ENCODE measurements around the gene ICA1. TPM values are rescaled to one million over a fixed set of nuclear protein-coding genes. Genes with fewer than 3 reads are reported as not detected.
A peak's percentile ranks its signal among the peaks of the same experiment; 100 is the strongest.
"Not testable (repeated sequence)": the region's sequence is repeated elsewhere in the genome, so short reads cannot be mapped to it uniquely, and the experiment has no call there.

The ICA1 gene
- total RNA-seq, 2 experiments from 2014 or later, result 2.3 to 2.4 TPM

DNA sequence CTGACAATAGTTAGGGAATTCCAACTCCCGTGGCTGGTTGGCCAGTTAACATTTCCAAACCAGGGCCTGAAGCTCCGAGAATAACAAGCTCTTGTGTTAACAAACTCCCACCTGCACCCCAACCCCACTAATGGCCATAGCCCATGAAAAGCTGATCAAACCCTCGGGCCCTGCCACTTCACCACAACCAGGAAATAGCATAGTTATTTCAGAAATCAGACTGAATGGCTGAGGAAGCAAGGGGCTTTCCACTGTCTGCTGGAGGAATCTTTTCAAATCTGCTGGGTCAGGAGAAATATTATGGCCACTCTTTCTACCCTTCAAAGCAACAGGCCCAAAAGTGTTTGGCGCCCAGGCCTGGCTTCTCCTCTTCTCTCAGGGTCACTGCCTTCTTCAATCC, 147.8 kb downstream of the ICA1 start:
- peak; percentile 39 for DNase-seq
- Mint-ChIP-seq H3K4me3 (no peak overlapping the region), H3K4me1 (ENCODE audit: low read depth) (peaks cover 42% of the 10 kb centered on the region), H3K9me3 (no peaks in the 10 kb centered on the region), H3K27ac (peak overlapping the region; percentile 4), H3K27me3 (no peaks in the 10 kb centered on the region), H3K36me3 (no peaks in the 10 kb centered on the region)
- POLR2A ChIA-PET, result no interaction called here
- CTCF ChIA-PET, result no interaction called here
- intact Hi-C loops (cut with micrococcal nuclease), result no loop called here

DNA sequence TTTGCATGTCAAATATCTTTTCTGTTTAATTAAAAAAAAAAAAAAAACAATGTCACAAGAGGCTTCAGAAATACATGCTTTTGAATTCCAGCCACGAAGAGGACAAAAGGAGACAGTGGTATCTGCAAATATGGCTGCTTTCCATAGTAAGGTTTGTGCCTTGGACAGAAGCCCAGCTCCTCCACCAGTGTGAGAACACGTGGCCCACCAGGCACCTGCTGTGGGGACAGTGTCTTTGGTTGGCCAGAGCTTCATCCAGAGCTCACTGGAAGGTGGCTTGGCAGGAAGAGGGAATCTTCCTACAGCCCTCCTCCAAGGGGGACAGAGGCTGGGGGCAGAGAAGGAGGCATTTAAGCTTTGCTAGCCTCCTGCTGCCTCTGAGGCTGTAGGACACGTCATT, 148.8 kb downstream of the ICA1 start:
- H3K4me1 Mint-ChIP-seq (ENCODE audit: low read depth), result peaks cover 38% of the 10 kb centered on the region
- ChIA-PET CTCF (interaction anchor here (0.7 kb wide), 1 partner anchor 637 kb away, joined by 3 read pairs; no protein-coding TSS in a partner anchor), POLR2A (no interaction called here)
- DNase-seq, result no peak
- no peaks in the 10 kb centered on the region for H3K27me3 Mint-ChIP-seq
- no peak overlapping the region for H3K27ac Mint-ChIP-seq
- no peak overlapping the region for H3K4me3 Mint-ChIP-seq
- intact Hi-C loops (cut with micrococcal nuclease), result no loop called here
- H3K36me3 Mint-ChIP-seq, result no peaks in the 10 kb centered on the region
- H3K9me3 Mint-ChIP-seq, result no peaks in the 10 kb centered on the region

DNA sequence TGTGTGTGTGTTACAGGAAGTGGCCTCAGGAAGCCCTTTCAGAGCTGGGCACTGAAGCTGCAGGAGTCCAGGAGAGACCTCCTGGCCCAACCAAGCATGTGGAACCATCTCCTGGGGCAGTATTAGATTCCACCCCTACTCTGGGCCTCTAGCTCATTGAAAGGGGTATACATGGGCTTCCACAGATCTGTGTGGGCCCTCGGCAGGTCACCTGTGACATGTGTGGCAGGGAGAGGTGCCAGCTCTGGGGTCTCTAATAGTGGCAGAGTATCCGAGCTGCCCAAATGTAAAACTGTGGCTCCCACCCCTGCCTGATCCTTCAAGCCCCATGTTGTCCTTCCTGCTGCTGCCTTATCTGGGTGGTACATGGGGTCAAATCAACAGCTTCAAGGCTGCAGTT, 149.3 kb downstream of the ICA1 start:
- H3K4me1 Mint-ChIP-seq (ENCODE audit: low read depth), result peaks cover 39% of the 10 kb centered on the region
- POLR2A ChIA-PET, result no interaction called here
- no peak for DNase-seq
- no peaks in the 10 kb centered on the region for H3K27me3 Mint-ChIP-seq
- H3K9me3 Mint-ChIP-seq, result no peaks in the 10 kb centered on the region
- no peak overlapping the region for H3K4me3 Mint-ChIP-seq
- intact Hi-C loops (cut with micrococcal nuclease), result no loop called here
- CTCF ChIA-PET, result no interaction called here
- H3K27ac Mint-ChIP-seq, result no peak overlapping the region
- no peaks in the 10 kb centered on the region for H3K36me3 Mint-ChIP-seq

DNA sequence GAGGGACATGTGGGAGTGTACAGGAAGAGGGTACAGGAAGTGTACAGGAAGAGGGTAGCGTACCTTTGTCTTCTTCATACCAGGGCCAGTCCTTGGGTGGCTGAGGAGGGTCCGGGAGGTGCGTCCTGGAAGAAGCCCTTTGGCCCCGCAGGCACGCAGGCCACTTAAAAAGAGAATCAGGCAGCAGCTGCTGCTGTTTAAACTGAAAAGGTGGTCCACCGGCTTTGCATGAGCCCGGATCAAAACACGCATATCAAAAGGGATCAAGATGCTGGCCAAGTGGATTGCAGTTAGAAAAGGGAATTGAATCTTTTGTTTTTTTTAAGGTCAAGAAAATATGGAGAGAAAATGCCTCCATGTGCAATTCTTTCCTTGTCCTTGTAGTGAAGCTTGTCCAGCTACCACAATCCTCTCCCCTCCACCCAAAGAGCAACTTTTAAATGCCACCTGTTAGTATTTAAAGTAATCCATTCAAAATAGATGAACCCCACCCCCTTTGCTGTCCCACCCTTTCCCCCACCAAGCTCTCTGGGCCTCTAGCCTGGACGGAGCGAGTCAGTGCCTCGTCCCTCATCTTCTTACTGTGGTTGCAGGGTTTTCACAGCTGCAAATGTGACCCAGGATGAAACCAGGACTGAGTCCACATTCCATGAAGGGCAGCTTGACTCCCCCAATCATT, 150.5 kb downstream of the ICA1 start:
- H3K4me1 Mint-ChIP-seq (ENCODE audit: low read depth), result peaks cover 32% of the 10 kb centered on the region
- intact Hi-C loops (cut with micrococcal nuclease), result no loop called here
- no peak overlapping the region for H3K27ac Mint-ChIP-seq
- ChIA-PET CTCF (interaction anchor here (1.0 kb wide), 1 partner anchor 158 kb away, joined by 4 read pairs; no protein-coding TSS in a partner anchor), POLR2A (no interaction called here)
- H3K27me3 Mint-ChIP-seq, result no peaks in the 10 kb centered on the region
- no peaks in the 10 kb centered on the region for H3K9me3 Mint-ChIP-seq
- no peak overlapping the region for H3K4me3 Mint-ChIP-seq
- no peaks in the 10 kb centered on the region for H3K36me3 Mint-ChIP-seq
- DNase-seq, result no peak

DNA sequence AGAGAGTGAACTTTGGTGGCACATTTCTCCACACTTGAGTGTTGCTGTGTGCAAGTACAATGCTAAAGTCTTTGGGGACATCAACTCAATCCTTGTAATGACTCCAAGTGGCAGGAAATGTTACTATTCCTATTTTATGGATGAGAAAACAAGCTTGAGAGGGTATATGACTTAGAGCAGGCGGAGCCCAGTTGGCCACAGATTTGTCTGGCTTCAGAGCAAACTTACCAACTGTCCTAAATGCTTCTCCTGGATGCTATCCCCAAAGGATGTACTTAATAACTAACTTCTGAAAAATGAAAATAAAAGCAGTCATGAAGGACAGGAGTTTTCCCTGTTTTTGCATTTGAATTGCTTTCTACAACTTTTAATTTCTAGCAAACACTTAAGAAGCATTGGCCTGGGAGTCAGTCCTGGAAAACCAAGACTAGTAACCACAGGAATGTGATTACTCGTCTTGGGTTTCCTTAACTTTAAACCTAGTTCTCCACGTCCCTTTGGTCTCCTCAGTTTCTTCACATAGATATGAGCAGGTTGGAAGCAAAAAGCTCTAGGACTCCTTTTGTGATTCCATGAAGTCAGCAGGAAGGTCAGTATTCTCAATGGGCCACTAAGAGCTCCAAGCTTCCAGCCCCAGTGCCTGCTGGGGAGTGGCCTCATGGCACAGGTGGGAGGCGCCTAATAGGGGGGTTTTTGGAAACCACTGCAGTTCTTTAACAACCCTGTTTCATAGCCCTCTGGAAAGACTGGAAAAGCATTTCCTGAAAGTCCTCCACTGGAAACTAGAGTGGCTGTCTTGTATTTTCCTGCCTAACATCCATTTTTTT, 152.6 kb downstream of the ICA1 start:
- no peaks in the 10 kb centered on the region for H3K27me3 Mint-ChIP-seq
- ChIA-PET CTCF (interaction anchor here (1.6 kb wide), 1 partner anchor 16 kb away, joined by 5 read pairs; no protein-coding TSS in a partner anchor), POLR2A (no interaction called here)
- no peak for DNase-seq
- H3K4me3 Mint-ChIP-seq, result no peak overlapping the region
- H3K27ac Mint-ChIP-seq, result no peak overlapping the region
- intact Hi-C loops (cut with micrococcal nuclease), result no loop called here
- no peaks in the 10 kb centered on the region for H3K9me3 Mint-ChIP-seq
- peaks cover 30% of the 10 kb centered on the region for H3K4me1 Mint-ChIP-seq (ENCODE audit: low read depth)
- no peaks in the 10 kb centered on the region for H3K36me3 Mint-ChIP-seq

DNA sequence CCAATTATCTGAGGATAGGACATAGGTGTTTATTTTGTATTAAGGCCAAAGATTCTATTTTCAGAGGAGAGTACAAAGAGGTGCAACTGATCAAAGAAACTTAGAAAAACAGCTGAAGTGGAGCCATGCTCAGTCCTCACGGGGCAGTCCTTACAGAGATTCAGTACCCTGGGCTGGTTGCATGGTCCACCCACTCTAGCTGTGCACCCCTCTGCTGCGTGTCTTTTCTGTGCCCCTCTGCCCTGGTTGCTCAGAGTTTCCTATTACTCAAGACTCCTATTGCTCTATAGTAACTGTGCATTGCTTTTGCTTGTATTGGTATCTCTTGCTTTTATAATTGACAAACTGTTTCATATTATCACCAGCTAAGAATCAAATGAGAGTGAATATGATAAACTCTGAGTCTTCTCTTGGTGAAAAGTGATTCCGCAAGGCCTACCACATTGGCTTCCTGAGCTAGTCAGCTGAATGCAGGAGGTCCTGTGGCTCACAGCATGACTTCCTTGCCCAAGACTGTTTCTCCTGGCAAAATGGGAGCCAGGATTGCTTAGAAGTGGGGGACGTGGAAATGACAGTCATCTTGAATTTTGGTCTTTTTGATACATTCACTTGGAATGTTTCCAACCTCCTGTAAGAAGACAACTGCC, 156.4 kb downstream of the ICA1 start:
- CTCF ChIA-PET, result no interaction called here
- POLR2A ChIA-PET, result no interaction called here
- Mint-ChIP-seq H3K9me3 (peaks cover 14% of the 10 kb centered on the region), H3K4me1 (ENCODE audit: low read depth) (peaks cover 27% of the 10 kb centered on the region), H3K4me3 (no peak overlapping the region), H3K27me3 (no peaks in the 10 kb centered on the region), H3K27ac (peak overlapping the region; percentile 67), H3K36me3 (peaks cover 4% of the 10 kb centered on the region)
- DNase-seq, result no peak
- intact Hi-C loops (cut with micrococcal nuclease), result no loop called here

DNA sequence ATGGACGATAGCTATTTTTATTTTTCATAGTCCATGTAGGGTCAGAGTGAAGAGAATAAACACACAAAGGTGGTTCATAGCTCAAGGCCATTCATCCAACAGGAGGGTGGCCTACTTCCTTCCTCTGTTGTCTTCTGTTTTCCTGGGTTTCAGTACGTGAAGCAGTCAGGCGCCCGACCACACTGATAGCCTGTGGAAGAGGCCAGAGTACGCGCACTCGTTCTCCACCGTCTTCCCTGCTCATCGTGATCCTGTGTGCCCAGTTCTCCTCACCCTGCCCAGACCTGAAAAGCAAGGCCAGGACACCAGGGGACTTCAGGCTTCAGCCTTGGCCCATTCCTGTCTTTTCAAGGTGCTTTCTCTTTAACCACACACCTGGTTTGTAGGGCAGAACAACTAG, 158.7 kb downstream of the ICA1 start:
- Mint-ChIP-seq H3K27me3 (no peaks in the 10 kb centered on the region), H3K4me1 (ENCODE audit: low read depth) (peaks cover 27% of the 10 kb centered on the region), H3K4me3 (no peak overlapping the region), H3K36me3 (peaks cover 7% of the 10 kb centered on the region), H3K27ac (no peak overlapping the region), H3K9me3 (peaks cover 30% of the 10 kb centered on the region)
- POLR2A ChIA-PET, result no interaction called here
- CTCF ChIA-PET, result no interaction called here
- intact Hi-C loops (cut with micrococcal nuclease), result no loop called here
- DNase-seq, result no peak

DNA sequence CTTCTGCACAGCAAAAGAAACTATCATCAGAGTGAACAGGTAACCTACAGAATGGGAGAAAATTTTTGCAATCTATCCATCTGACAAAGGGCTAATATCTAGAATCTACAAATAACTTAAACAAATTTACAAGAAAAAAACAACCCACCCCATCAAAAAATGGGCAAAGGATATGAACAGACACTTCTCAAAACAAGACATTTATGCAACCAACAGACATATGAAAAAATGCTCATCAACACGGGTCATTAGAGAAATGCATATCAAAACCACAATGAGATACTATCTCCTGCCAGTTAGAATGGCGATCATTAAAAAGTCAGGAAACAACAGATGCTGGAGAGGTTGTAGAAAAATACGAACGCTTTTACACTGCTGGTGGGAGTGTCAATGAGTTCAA, 160.7 kb downstream of the ICA1 start:
- POLR2A ChIA-PET, result not testable (repeated sequence)
- peaks cover 21% of the 10 kb centered on the region for H3K4me1 Mint-ChIP-seq (ENCODE audit: low read depth)

DNA sequence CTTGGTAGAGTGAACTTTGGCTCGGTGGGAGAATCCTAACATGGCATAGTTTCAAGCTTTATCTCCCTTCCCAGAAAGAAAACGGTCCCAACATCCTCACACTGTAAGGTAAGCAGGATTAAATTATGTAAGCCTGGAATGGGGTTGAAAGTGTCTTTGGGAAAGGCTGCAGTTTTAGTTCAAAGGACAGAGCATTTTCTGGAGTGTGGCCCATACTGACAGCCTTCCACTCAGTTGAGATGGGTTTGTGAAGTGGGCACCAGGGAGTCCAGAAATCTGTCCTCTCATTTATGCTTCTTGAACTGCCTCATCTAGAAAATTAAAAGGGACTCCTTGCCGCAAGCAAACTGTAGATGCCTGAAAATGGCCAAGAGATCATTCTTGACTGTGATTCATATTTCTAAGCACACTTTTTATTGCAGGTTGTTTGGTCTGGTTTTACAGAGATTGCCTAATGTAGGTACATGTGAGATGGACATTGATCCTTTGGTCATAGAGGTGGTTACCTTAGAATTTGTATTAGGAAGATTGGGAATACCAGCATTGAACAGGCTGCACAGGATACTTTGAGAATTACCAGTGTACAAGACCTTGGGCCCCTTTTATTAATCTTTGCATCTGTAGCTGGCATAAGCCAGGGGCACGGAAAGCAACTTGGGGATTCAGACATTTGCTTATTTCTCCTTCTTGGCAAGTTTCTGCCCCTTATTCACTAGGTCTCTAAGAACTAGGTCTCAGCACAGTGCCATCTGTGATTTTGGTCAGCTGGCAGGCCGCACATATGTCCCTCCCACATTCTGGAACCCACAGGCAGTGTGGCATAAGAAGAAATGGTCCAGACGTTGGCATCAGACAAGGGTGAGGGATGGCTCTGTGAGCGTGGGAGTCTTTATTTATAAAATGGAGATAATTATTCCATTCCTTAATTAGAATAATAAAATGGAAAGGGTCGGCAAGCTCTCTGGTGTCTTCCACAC, 167.5 kb downstream of the ICA1 start:
- H3K9me3 Mint-ChIP-seq, result peaks cover 11% of the 10 kb centered on the region
- DNase-seq, result no peak
- CTCF ChIA-PET, result no interaction called here
- POLR2A ChIA-PET, result no interaction called here
- H3K27me3 Mint-ChIP-seq, result no peaks in the 10 kb centered on the region
- no peaks in the 10 kb centered on the region for H3K4me1 Mint-ChIP-seq (ENCODE audit: low read depth)
- H3K36me3 Mint-ChIP-seq, result peaks cover 14% of the 10 kb centered on the region
- H3K4me3 Mint-ChIP-seq, result no peak overlapping the region
- intact Hi-C loops (cut with micrococcal nuclease), result no loop called here
- H3K27ac Mint-ChIP-seq, result no peak overlapping the region

More for the DNA sequence above, 160.7 kb downstream of the ICA1 start:
- H3K4me3 Mint-ChIP-seq; H3K27ac Mint-ChIP-seq; DNase-seq; CTCF ChIA-PET; H3K27me3 Mint-ChIP-seq; intact Hi-C loops (cut with micrococcal nuclease); H3K36me3 Mint-ChIP-seq: not testable (repeated sequence)
- peaks cover 32% of the 10 kb centered on the region for H3K9me3 Mint-ChIP-seq

DNA sequence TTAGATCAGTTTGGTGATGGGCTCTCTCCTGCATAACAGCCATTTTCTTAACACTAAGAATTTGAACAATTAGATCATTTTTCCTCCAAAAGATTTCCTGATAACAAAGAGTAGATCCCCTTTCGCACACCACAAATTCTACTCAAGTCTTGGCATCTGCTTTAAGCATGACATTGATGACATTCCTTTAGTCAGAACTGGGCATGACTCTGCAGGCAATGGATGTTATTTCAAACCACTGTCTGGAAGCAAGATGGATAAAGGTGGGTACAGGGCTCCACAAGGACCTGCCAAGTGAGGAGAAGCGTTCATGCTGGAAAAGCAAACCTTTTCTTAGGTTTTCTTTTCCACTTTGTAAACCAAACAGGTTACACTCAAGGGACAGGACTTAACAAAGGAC, 169.8 kb downstream of the ICA1 start:
- intact Hi-C loops (cut with micrococcal nuclease), result no loop called here
- POLR2A ChIA-PET, result no interaction called here
- CTCF ChIA-PET, result interaction anchor here (1.0 kb wide), 1 partner anchor 411 kb away, joined by 3 read pairs; no protein-coding TSS in a partner anchor
- Mint-ChIP-seq H3K9me3 (no peaks in the 10 kb centered on the region), H3K27ac (no peak overlapping the region), H3K4me1 (ENCODE audit: low read depth) (no peaks in the 10 kb centered on the region), H3K36me3 (peaks cover 14% of the 10 kb centered on the region), H3K27me3 (no peaks in the 10 kb centered on the region), H3K4me3 (no peak overlapping the region)
- no peak for DNase-seq

DNA sequence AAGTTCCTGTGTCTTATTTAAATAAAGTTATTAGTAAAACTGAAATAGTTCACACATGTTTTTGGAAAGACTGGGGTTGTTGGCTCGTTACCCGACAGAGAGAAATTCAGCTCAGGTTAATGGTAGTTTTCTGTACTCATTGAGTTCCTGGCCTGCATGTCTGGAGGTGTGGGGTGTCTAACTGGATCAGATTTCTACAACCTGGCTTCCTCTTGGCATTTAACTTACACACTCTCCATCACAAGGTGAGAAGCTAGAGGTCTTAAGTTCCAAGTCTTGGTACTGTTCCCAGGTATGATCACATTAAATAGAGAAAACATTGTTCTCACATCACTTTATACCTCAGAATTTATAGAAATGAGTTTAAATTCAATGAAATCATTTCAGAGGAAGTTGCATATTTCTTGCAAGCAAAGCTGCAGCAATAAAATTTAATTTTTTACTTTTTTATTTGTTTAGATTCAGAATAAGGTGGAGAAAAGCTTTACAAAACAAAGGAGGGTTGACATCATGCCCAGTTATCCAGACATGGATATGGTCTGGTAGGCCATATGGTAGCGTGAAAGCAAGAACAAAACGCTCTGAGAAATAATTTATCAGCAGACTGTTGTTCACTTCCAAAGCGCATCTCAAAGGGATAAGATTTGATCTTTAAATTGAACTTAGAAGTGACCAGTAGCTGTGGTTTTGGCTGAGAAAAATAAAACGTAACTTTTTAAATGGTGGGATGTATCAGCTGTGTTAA, 172.8 kb downstream of the ICA1 start:
- H3K27me3 Mint-ChIP-seq, result no peaks in the 10 kb centered on the region
- H3K4me3 Mint-ChIP-seq, result no peak overlapping the region
- H3K27ac Mint-ChIP-seq, result no peak overlapping the region
- intact Hi-C loops (cut with micrococcal nuclease), result no loop called here
- POLR2A ChIA-PET, result no interaction called here
- H3K4me1 Mint-ChIP-seq (ENCODE audit: low read depth), result no peaks in the 10 kb centered on the region
- CTCF ChIA-PET, result interaction anchor here (0.6 to 1.1 kb wide), 2 partner anchors 8 to 313 kb away, joined by 3 read pairs; no protein-coding TSS in a partner anchor
- H3K36me3 Mint-ChIP-seq, result peaks cover 18% of the 10 kb centered on the region
- no peaks in the 10 kb centered on the region for H3K9me3 Mint-ChIP-seq
- DNase-seq, result no peak
